Measurements from ENCODE around the gene WFS1. TPM values are rescaled to one million over a fixed set of nuclear protein-coding genes. Genes with fewer than 3 reads are reported as not detected.

WFS1 gene
- total and polyA plus RNA-seq, 2 of the 4 experiments (the other 2 are of a cell fraction), result 9.7 to 42.4 TPM

- Histone ChIP-seq H2BK120ac (ENCODE audit: low read depth, low read length) (no peak overlapping the region), H2BK5ac (ENCODE audit: low read depth, low read length, poor library complexity, severe bottlenecking) (no peak overlapping the region), H3K4me1 (ENCODE audit: control insufficient read depth, insufficient read depth, low read length) (no peaks in the 10 kb centered on the region), H3K14ac (replicated peaks; ENCODE audit: low read depth, low read length) (no peak overlapping the region), H3K4ac (ENCODE audit: low read depth, low read length) (no peak overlapping the region), H3K18ac (ENCODE audit: low read depth, low read length) (no peak overlapping the region), H3K9ac (ENCODE audit: low read depth, low read length) (no peak overlapping the region), H4K91ac (ENCODE audit: insufficient read depth, low read depth, low read length) (no peak overlapping the region), H3K79me1 (ENCODE audit: low read depth in 1 of 2, low read length in 2 of 2) (no peaks in the 10 kb centered on the region), H2AK5ac (ENCODE audit: low read depth, low read length) (no peak overlapping the region), H3K27me3 (ENCODE audit: control insufficient read depth, insufficient read depth, low read length) (peaks cover 13% of the 10 kb centered on the region; the same call in 1 of the 2 replicates), H3K4me2 (ENCODE audit: low read depth, low read length) (no peak overlapping the region), H3K27ac (ENCODE audit: insufficient read depth, low read length) (no peak overlapping the region), H4K5ac (ENCODE audit: low read depth, low read length) (no peak overlapping the region), H3K9me1 (ENCODE audit: insufficient read depth, low read length) (no peaks in the 10 kb centered on the region), H3K23ac (ENCODE audit: low read depth, low read length) (no peak overlapping the region), H2BK15ac (ENCODE audit: low read depth, low read length) (no peak overlapping the region), H2AFZ (replicated peaks; ENCODE audit: low read length, poor library complexity) (no peak overlapping the region), H2BK20ac (ENCODE audit: low read depth, low read length) (no peak overlapping the region), H4K8ac (ENCODE audit: low read depth in 2 of 2, low read length in 2 of 2) (no peak overlapping the region), H4K20me1 (ENCODE audit: insufficient read depth, low read length) (no peaks in the 10 kb centered on the region), H3K4me3 (ENCODE audit: insufficient read depth, low read depth, low read length) (no peak overlapping the region), H3K56ac (ENCODE audit: extremely low read depth, insufficient read depth, low read length) (no peak overlapping the region), H2AK9ac (replicated peaks; ENCODE audit: low read depth, low read length, poor library complexity) (no peak overlapping the region), H3K36me3 (ENCODE audit: control insufficient read depth, insufficient read depth, low read length) (no peaks in the 10 kb centered on the region), H3K9me3 (ENCODE audit: control insufficient read depth, insufficient read depth, low read length) (no peaks in the 10 kb centered on the region)
- dilution Hi-C loops (cut with HindIII; ENCODE audit: low sequenced_read_pairs, unreplicated experiment), result no loop called here
- WGBS, 2 experiments (ENCODE audit: extremely low coverage in 2 of 2, insufficient read length in 1 of 2), result no CpG with 5 or more reads among the region's 7 CpGs
- CTCF ChIA-PET, result no interaction called here
- intact Hi-C loops (cut with micrococcal nuclease), result no loop called here
- in situ Hi-C loops (cut with MboI; ENCODE audit: low sequenced_read_pairs), result no loop called here
- ATAC-seq (ENCODE audit: low read depth), result no peak
- BruUV-seq (replicated peaks), result no TSS peak
- DNase-seq, result no peak
- no peak for TF ChIP-seq USF2 (IDR thresholded peaks at IDR 0.05; ENCODE audit: low read depth, low read length)
- TF ChIP-seq NFE2L2 (IDR thresholded peaks at IDR 0.05; ENCODE audit: low read depth, low read length), result no peak
- TF ChIP-seq FOS (IDR thresholded peaks at IDR 0.05; ENCODE audit: low read depth, low read length), result no peak
- no peak for TF ChIP-seq CHD1 (IDR thresholded peaks at IDR 0.05; ENCODE audit: low read depth, low read length)
- TF ChIP-seq RAD21 (IDR thresholded peaks at IDR 0.05; ENCODE audit: low read length), result no peak
- TF ChIP-seq BHLHE40 (IDR thresholded peaks at IDR 0.05; ENCODE audit: low read depth, low read length), result no peak
- no peak for TF ChIP-seq SMC3 (IDR thresholded peaks at IDR 0.05; ENCODE audit: low read depth, low read length)
- no peak for TF ChIP-seq ELK1 (IDR thresholded peaks at IDR 0.05; ENCODE audit: borderline replicate concordance, low read depth, low read length)
- no peak for TF ChIP-seq RFX5 (IDR thresholded peaks at IDR 0.05; ENCODE audit: low read depth, low read length)
- TF ChIP-seq CTCF (conservative IDR thresholded peaks at IDR 0.05; ENCODE audit: low read depth, low read length), result no peak
- TF ChIP-seq RCOR1 (IDR thresholded peaks at IDR 0.05; ENCODE audit: insufficient replicate concordance, low read length), result no peak
- TF ChIP-seq MAFK (IDR thresholded peaks at IDR 0.05; ENCODE audit: low read depth, low read length), result no peak
- no peak for TF ChIP-seq CEBPB (IDR thresholded peaks at IDR 0.05; ENCODE audit: low read depth, low read length)
- TF ChIP-seq POLR2A (IDR thresholded peaks at IDR 0.05; ENCODE audit: low read depth, low read length), result no peak
- no peak for TF ChIP-seq MAZ (IDR thresholded peaks at IDR 0.05; ENCODE audit: borderline replicate concordance, low read depth, low read length)
- TF ChIP-seq MXI1 (IDR thresholded peaks at IDR 0.05; ENCODE audit: borderline replicate concordance, low read depth, low read length), result no peak
- POLR2A ChIA-PET (ENCODE audit: unreplicated experiment), result no interaction called here
Measured at GRCh38 chr4:6235012-6235411, 34.6 kb upstream of the WFS1 start.

All from IMR-90 (cell line).